ENCODE data around the gene DCBLD1.

The DCBLD1 gene

DNA sequence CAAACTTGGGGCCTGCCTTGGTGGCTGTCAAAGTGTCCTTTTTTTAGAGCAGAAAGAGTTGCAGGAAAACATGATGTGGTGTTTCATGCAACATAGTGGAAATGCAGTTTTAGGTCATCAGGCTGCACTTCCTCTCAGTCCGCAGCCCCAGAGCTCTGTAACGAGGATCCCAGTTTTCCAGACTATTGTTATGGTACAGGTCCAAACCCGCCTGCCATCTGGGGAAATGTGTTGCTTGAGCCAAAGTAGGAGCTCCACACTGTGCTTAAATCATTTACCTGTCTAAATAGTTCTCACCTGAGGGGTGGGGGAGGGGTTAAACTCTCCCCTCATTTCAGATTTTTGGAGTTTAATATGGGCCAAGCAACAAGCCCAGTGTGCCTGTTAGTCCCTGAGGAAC lies 60.0 kb downstream of the DCBLD1 start:
- H3K4me1 ChIP-seq (ENCODE audit: control insufficient read depth, insufficient read depth, low read length), result no peaks in the 10 kb centered on the region
- peaks cover 7 to 78% of the 10 kb centered on the region in 2 experiments for H3K36me3 ChIP-seq (ENCODE audit: control insufficient read depth in 2 of 2, insufficient read depth in 1 of 2, low read length in 2 of 2)
- no peaks in the 10 kb centered on the region for H3K9me3 ChIP-seq (ENCODE audit: control insufficient read depth, insufficient read depth, low read depth, low read length)
- ChIA-PET POLR2A (interaction anchor here (0.6 kb wide), 1 partner anchor 19 kb away, joined by 4 read pairs; no protein-coding TSS in a partner anchor), CTCF (interaction anchor here (0.9 to 1.2 kb wide), 2 partner anchors 14 to 93 kb away, joined by 4 read pairs; no protein-coding TSS in a partner anchor)
- TF ChIP-seq ZNF311 (tag by site-specific recombination; IDR thresholded peaks at IDR 0.05; ENCODE audit: borderline replicate concordance) (no peak), GLIS2 (tag by site-specific recombination; IDR thresholded peaks at IDR 0.05) (no peak), ZNF391 (tag by site-specific recombination; IDR thresholded peaks at IDR 0.05; ENCODE audit: borderline replicate concordance, low read depth) (no peak), ZNF132 (tag by site-specific recombination; IDR thresholded peaks at IDR 0.05; ENCODE audit: borderline replicate concordance) (no peak), KLF16 (tag by site-specific recombination; IDR thresholded peaks at IDR 0.05) (no peak), ZSCAN23 (tag by site-specific recombination; IDR thresholded peaks at IDR 0.05) (no peak), ZSCAN30 (tag by site-specific recombination; IDR thresholded peaks at IDR 0.05) (no peak), ZNF155 (tag by site-specific recombination; IDR thresholded peaks at IDR 0.05) (no peak), ZNF544 (tag by site-specific recombination; IDR thresholded peaks at IDR 0.05) (no peak), ZFP37 (tag by site-specific recombination; IDR thresholded peaks at IDR 0.05) (no peak), ZNF501 (tag by site-specific recombination; IDR thresholded peaks at IDR 0.05) (no peak), SP7 (tag by site-specific recombination; IDR thresholded peaks at IDR 0.05) (no peak), ZNF785 (tag by site-specific recombination; IDR thresholded peaks at IDR 0.05) (no peak), ZNF114 (tag by site-specific recombination; IDR thresholded peaks at IDR 0.05) (no peak), ZNF777 (tag by site-specific recombination; IDR thresholded peaks at IDR 0.05; ENCODE audit: borderline replicate concordance) (no peak), ZNF558 (tag by site-specific recombination; IDR thresholded peaks at IDR 0.05) (no peak), ZNF664 (tag by site-specific recombination; IDR thresholded peaks at IDR 0.05) (no peak), ZNF585B (tag by site-specific recombination; IDR thresholded peaks at IDR 0.05) (no peak)
- TF ChIP-seq, protein P1, sequence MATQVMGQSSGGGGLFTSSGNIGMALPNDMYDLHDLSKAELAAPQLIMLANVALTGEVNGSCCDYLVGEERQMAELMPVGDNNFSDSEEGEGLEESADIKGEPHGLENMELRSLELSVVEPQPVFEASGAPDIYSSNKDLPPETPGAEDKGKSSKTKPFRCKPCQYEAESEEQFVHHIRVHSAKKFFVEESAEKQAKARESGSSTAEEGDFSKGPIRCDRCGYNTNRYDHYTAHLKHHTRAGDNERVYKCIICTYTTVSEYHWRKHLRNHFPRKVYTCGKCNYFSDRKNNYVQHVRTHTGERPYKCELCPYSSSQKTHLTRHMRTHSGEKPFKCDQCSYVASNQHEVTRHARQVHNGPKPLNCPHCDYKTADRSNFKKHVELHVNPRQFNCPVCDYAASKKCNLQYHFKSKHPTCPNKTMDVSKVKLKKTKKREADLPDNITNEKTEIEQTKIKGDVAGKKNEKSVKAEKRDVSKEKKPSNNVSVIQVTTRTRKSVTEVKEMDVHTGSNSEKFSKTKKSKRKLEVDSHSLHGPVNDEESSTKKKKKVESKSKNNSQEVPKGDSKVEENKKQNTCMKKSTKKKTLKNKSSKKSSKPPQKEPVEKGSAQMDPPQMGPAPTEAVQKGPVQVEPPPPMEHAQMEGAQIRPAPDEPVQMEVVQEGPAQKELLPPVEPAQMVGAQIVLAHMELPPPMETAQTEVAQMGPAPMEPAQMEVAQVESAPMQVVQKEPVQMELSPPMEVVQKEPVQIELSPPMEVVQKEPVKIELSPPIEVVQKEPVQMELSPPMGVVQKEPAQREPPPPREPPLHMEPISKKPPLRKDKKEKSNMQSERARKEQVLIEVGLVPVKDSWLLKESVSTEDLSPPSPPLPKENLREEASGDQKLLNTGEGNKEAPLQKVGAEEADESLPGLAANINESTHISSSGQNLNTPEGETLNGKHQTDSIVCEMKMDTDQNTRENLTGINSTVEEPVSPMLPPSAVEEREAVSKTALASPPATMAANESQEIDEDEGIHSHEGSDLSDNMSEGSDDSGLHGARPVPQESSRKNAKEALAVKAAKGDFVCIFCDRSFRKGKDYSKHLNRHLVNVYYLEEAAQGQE (tag by site-specific recombination; IDR thresholded peaks at IDR 0.05), result no peak
- TF ChIP-seq, protein P2, sequence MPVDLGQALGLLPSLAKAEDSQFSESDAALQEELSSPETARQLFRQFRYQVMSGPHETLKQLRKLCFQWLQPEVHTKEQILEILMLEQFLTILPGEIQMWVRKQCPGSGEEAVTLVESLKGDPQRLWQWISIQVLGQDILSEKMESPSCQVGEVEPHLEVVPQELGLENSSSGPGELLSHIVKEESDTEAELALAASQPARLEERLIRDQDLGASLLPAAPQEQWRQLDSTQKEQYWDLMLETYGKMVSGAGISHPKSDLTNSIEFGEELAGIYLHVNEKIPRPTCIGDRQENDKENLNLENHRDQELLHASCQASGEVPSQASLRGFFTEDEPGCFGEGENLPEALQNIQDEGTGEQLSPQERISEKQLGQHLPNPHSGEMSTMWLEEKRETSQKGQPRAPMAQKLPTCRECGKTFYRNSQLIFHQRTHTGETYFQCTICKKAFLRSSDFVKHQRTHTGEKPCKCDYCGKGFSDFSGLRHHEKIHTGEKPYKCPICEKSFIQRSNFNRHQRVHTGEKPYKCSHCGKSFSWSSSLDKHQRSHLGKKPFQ (tag by site-specific recombination; IDR thresholded peaks at IDR 0.05), result no peak
- no peak overlapping the region for H3K4me3 ChIP-seq (ENCODE audit: low read depth, low read length)
- H3K27ac ChIP-seq (ENCODE audit: extremely low read depth, low read depth, low read length), result no peak overlapping the region

DNA sequence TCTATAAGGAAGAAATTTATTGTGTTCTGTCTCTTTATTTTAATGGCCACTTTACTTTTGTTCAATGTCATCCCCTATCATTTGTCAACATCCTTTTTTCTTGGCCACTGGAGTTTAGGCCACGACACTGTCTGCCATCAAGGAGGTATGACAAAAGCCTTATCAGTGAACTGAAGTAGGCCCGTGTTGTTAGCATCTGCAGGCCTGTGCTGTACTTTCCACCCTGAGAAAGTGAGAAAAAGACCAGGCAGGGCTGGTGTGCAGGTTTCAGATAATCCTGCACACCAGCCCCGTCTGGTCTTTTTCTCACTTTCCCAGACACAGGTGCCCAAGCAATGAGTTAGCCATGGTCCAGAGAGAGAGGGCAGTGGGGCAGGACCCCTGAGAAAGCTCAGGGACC lies 62.2 kb downstream of the DCBLD1 start:
- Histone ChIP-seq H3K9me3 (ENCODE audit: control insufficient read depth, insufficient read depth, low read depth, low read length) (no peaks in the 10 kb centered on the region), H3K27ac (ENCODE audit: extremely low read depth, low read depth, low read length) (no peak overlapping the region), H3K36me3 (ENCODE audit: control insufficient read depth in 2 of 2, insufficient read depth in 1 of 2, low read length in 2 of 2) (peaks cover 1 to 70% of the 10 kb centered on the region in 2 experiments), H3K4me3 (ENCODE audit: low read depth, low read length) (no peak overlapping the region), H3K4me1 (ENCODE audit: control insufficient read depth, insufficient read depth, low read length) (peaks cover 4% of the 10 kb centered on the region; the same call in 1 of the 2 replicates)
- no peak for TF ChIP-seq ZNF561 (tag by site-specific recombination; IDR thresholded peaks at IDR 0.05; ENCODE audit: borderline replicate concordance)
- POLR2A ChIA-PET, result no interaction called here
- CTCF ChIA-PET, result interaction anchor here (0.5 kb wide), 1 partner anchor 93 kb away, joined by 3 read pairs; no protein-coding TSS in a partner anchor
